Ishikawa (cell line): ENCODE results near the gene SPINK5.

Source experiments
- CEBPB ChIP-seq: IDR thresholded peaks from 2 replicates; pipeline ENCODE4 v1.6.1; 2012
- EGR1 ChIP-seq: IDR thresholded peaks from 2 replicates; pipeline ENCODE4 v1.6.1; 2012
- EP300 ChIP-seq: IDR thresholded peaks from 2 replicates; pipeline ENCODE4 v1.6.1; 2012; ENCODE audit warnings: borderline replicate concordance
- FOXM1 ChIP-seq: IDR thresholded peaks from 2 replicates; pipeline ENCODE4 v1.6.1; 2012; ENCODE audit warnings: low read depth, borderline replicate concordance
- NFIC ChIP-seq: IDR thresholded peaks from 2 replicates; pipeline ENCODE4 v1.6.1; 2012
- RAD21 ChIP-seq: IDR thresholded peaks from 2 replicates; pipeline ENCODE4 v1.6.1; 2012; ENCODE audit warnings: low read depth
- TAF1 ChIP-seq: IDR thresholded peaks from 2 replicates; pipeline ENCODE4 v1.6.1; 2012; ENCODE audit warnings: low read depth, mild to moderate bottlenecking
- TCF12 ChIP-seq: IDR thresholded peaks from 2 replicates; pipeline ENCODE4 v1.6.1; 2012; ENCODE audit warnings: low read depth
- TEAD4 ChIP-seq: IDR thresholded peaks from 2 replicates; pipeline ENCODE4 v1.6.1; 2012
- YY1 ChIP-seq: IDR thresholded peaks from 2 replicates; pipeline ENCODE4 v1.6.1; 2012; ENCODE audit warnings: low read depth
- ZBTB7A ChIP-seq: IDR thresholded peaks from 2 replicates; pipeline ENCODE4 v1.6.1; 2012; ENCODE audit warnings: low read depth
- TF ChIP-seq, protein P1 (sequence below): IDR thresholded peaks from 2 replicates; pipeline ENCODE4 v1.6.1; 2012
- TF ChIP-seq, protein P2 (sequence below): IDR thresholded peaks from 2 replicates; pipeline ENCODE4 v1.6.1; 2012; ENCODE audit warnings: low read depth, mild to moderate bottlenecking

DNA sequence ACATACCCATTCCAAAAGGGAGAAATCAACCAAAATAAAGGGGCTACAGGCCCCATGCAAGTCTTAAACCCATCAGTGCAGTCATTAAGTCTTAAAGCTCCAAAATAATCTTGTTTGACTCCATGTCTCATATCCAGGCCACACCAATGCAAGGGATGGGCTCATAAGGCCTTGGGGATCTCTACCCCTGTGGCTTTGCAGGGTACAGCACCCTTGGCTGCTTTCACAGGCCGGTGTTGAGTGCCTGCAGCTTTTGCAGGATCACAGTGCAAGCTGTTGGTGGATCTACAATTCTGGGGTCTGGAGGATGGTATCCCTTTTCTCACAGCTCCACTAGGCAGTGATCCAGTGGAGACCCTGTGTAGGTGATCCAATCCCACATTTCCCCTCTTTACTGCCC is 99.6 kb downstream of the SPINK5 start:
- TF ChIP-seq, protein P1, sequence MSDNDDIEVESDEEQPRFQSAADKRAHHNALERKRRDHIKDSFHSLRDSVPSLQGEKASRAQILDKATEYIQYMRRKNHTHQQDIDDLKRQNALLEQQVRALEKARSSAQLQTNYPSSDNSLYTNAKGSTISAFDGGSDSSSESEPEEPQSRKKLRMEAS: no peak
- TF ChIP-seq TCF12: no peak
- TF ChIP-seq FOXM1: no peak
- TF ChIP-seq, protein P2, sequence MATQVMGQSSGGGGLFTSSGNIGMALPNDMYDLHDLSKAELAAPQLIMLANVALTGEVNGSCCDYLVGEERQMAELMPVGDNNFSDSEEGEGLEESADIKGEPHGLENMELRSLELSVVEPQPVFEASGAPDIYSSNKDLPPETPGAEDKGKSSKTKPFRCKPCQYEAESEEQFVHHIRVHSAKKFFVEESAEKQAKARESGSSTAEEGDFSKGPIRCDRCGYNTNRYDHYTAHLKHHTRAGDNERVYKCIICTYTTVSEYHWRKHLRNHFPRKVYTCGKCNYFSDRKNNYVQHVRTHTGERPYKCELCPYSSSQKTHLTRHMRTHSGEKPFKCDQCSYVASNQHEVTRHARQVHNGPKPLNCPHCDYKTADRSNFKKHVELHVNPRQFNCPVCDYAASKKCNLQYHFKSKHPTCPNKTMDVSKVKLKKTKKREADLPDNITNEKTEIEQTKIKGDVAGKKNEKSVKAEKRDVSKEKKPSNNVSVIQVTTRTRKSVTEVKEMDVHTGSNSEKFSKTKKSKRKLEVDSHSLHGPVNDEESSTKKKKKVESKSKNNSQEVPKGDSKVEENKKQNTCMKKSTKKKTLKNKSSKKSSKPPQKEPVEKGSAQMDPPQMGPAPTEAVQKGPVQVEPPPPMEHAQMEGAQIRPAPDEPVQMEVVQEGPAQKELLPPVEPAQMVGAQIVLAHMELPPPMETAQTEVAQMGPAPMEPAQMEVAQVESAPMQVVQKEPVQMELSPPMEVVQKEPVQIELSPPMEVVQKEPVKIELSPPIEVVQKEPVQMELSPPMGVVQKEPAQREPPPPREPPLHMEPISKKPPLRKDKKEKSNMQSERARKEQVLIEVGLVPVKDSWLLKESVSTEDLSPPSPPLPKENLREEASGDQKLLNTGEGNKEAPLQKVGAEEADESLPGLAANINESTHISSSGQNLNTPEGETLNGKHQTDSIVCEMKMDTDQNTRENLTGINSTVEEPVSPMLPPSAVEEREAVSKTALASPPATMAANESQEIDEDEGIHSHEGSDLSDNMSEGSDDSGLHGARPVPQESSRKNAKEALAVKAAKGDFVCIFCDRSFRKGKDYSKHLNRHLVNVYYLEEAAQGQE: no peak
- TF ChIP-seq TEAD4: no peak
- TF ChIP-seq EP300: no peak
- TF ChIP-seq TAF1: no peak
- no peak for TF ChIP-seq YY1
- no peak for TF ChIP-seq ZBTB7A
- no peak for TF ChIP-seq RAD21
- no peak for TF ChIP-seq NFIC
- TF ChIP-seq CEBPB: no peak
- TF ChIP-seq EGR1: no peak
